Measurements from ENCODE around the gene GRIN2A.

GRCh38 chr16:10191096-10191495, 8.9 kb upstream of the GRIN2A start:
- TF ChIP-seq CTCF (IDR thresholded peaks at IDR 0.05; ENCODE audit: poor library complexity) (no peak), EZH2 (IDR thresholded peaks at IDR 0.05; ENCODE audit: borderline replicate concordance) (no peak)

Data from hepatocyte (in vitro differentiated cells).